WERI-Rb-1 (cell line): ENCODE results near the gene COLEC11.
A peak's percentile ranks its signal among the peaks of the same experiment; 100 is the strongest.
"Not testable (repeated sequence)": the region's sequence is repeated elsewhere in the genome, so short reads cannot be mapped to it uniquely, and the experiment has no call there.

Source experiments
- DNase-seq: peaks from one replicate; pipeline ENCODE4 v3.0.0-alpha.2; 2020
- H3K27ac ChIP-seq: fragments of 250-450 bp; sonication (Bioruptor Pico); 2 replicates; pipeline ENCODE4 v1.5.1; 2020; ENCODE audit warnings: mild to moderate bottlenecking, moderate library complexity
- H3K27me3 ChIP-seq: fragments of 250-450 bp; sonication (Bioruptor Pico); 2 replicates; pipeline ENCODE4 v1.5.1; 2021; ENCODE audit warnings: mild to moderate bottlenecking, low read depth, moderate library complexity; ENCODE audit not compliant: insufficient read depth, severe bottlenecking
- H3K36me3 ChIP-seq: fragments of 250-450 bp; sonication (Bioruptor Pico); 2 replicates; pipeline ENCODE4 v1.5.1; 2020; ENCODE audit warnings: mild to moderate bottlenecking, moderate library complexity
- H3K4me3 ChIP-seq: 2 replicates; pipeline ENCODE4 v1.5.1; 2011; ENCODE audit warnings: low read depth, mild to moderate bottlenecking, control low read depth, low read length
- H3K9me3 ChIP-seq: fragments of 250-450 bp; sonication (Bioruptor Pico); 2 replicates; pipeline ENCODE4 v1.5.1; 2021; ENCODE audit warnings: mild to moderate bottlenecking, moderate library complexity; ENCODE audit not compliant: severe bottlenecking
- CTCF ChIP-seq: IDR thresholded peaks from 2 replicates; pipeline ENCODE4 v1.5.1; 2011; ENCODE audit warnings: low read depth, mild to moderate bottlenecking, control low read depth, inconsistent platforms, low read length

The COLEC11 gene

GRCh38 chr2:3558205-3559014 lies 36.5 kb upstream of the COLEC11 start, which contains the start of gene RNASEH1:
Gene RNASEH1 (minus strand): TSS chr2:3558333. CDS start chr2:3558260, 73 bp downstream.
- peak within 1 kb of the TSS; percentile 84 for H3K27ac ChIP-seq
- TF ChIP-seq CTCF = no peak
- H3K36me3 ChIP-seq = peaks cover 50% of the 10 kb centered on the region
- peak within 1 kb of the TSS; percentile 82 for H3K4me3 ChIP-seq
- no peaks in the 10 kb centered on the region for H3K9me3 ChIP-seq
- H3K27me3 ChIP-seq = no peaks in the 10 kb centered on the region
- DNase-seq = peak; percentile 99

- no peaks in the 10 kb centered on the region for H3K9me3 ChIP-seq
- H3K27me3 ChIP-seq = no peaks in the 10 kb centered on the region
- H3K36me3 ChIP-seq = peaks cover 13% of the 10 kb centered on the region
- no peak overlapping the region for H3K4me3 ChIP-seq
- no peak for TF ChIP-seq CTCF
- DNase-seq = no peak
- no peak overlapping the region for H3K27ac ChIP-seq
Observed at GRCh38 chr2:3563521-3563976, 31.4 kb upstream of the COLEC11 start.

GRCh38 chr2:3565117-3565516 lies 29.8 kb upstream of the COLEC11 start:
- Histone ChIP-seq H3K27ac (no peak overlapping the region), H3K9me3 (no peaks in the 10 kb centered on the region), H3K27me3 (no peaks in the 10 kb centered on the region), H3K4me3 (no peak overlapping the region), H3K36me3 (peaks cover 10% of the 10 kb centered on the region)
- no peak for DNase-seq
- no peak for TF ChIP-seq CTCF

GRCh38 chr2:3566806-3567205 lies 28.1 kb upstream of the COLEC11 start:
- no peak for TF ChIP-seq CTCF
- no peaks in the 10 kb centered on the region for H3K27me3 ChIP-seq
- H3K36me3 ChIP-seq = peaks cover 3% of the 10 kb centered on the region
- DNase-seq = no peak
- no peak overlapping the region for H3K4me3 ChIP-seq
- H3K9me3 ChIP-seq = no peaks in the 10 kb centered on the region
- H3K27ac ChIP-seq = no peak overlapping the region

- peak overlapping the region; percentile 44 for H3K27ac ChIP-seq
- H3K9me3 ChIP-seq, H3K36me3 ChIP-seq, H3K27me3 ChIP-seq, H3K4me3 ChIP-seq, DNase-seq: not testable (repeated sequence)
Observed at GRCh38 chr2:3569656-3570055, 25.3 kb upstream of the COLEC11 start.

- H3K9me3 ChIP-seq = peaks cover 7% of the 10 kb centered on the region
- no peaks in the 10 kb centered on the region for H3K27me3 ChIP-seq
- H3K36me3 ChIP-seq = peaks cover 8% of the 10 kb centered on the region
- no peak for DNase-seq
- peak overlapping the region; percentile 15 for H3K27ac ChIP-seq
- TF ChIP-seq CTCF = no peak
- H3K4me3 ChIP-seq = no peak overlapping the region
Observed at GRCh38 chr2:3571284-3571683, 23.6 kb upstream of the COLEC11 start.
